GM10266 (cell line): ENCODE measurements around the gene STAP2.
"Not testable (repeated sequence)": the region's sequence is repeated elsewhere in the genome, so short reads cannot be mapped to it uniquely, and the experiment has no call there.

Experiments
- DNase-seq: peaks from one replicate; pipeline ENCODE4 v3.0.0; 2012; ENCODE audit errors: extremely low spot score
- CTCF ChIP-seq: IDR thresholded peaks from 2 replicates; pipeline ENCODE4 v1.5.1; 2012; ENCODE audit warnings: mild to moderate bottlenecking, low read depth; ENCODE audit not compliant: control insufficient read depth, insufficient read depth; ENCODE audit errors: missing control alignments

STAP2 gene

GRCh38 chr19:4278010-4278409, 60.6 kb downstream of the STAP2 start:
- no peak for DNase-seq
- TF ChIP-seq CTCF, result no peak

GRCh38 chr19:4277191-4277696, 61.4 kb downstream of the STAP2 start:
- no peak for TF ChIP-seq CTCF

GRCh38 chr19:4274321-4274686, 64.3 kb downstream of the STAP2 start:
- not testable (repeated sequence) for DNase-seq

More at GRCh38 chr19:4277191-4277696, 61.4 kb downstream of the STAP2 start:
- DNase-seq, result no peak
